ENCODE measurements around the gene SEC14L3.
"Not testable (repeated sequence)": the region's sequence is repeated elsewhere in the genome, so short reads cannot be mapped to it uniquely, and the experiment has no call there.

SEC14L3 gene

GRCh38 chr22:30485362-30485988, 13.7 kb upstream of the SEC14L3 start:
- peak; percentile 91 for DNase-seq

DNA sequence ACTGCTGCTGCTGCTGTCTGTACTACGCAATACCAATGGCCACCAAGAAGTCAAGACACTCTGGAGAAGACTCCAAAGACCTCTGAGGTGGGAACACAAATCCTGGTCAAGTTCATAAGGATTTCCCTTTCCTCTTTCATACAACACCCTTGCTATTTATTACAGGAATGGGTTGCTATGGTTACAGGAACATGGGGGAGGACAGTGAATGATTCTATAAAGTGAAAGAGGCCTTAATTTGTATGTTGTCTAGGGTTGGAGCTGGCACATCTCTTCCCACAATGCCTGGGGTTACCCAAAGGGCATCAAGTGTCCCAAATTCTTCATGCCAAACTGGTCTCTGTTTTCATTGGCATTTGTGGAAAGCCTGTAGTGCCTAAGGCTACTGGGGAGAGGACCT, 11.4 kb upstream of the SEC14L3 start:
- no peak for DNase-seq

- DNase-seq: no peak
Measured at GRCh38 chr22:30481711-30482110, 9.9 kb upstream of the SEC14L3 start.

GRCh38 chr22:30479981-30480380, 8.2 kb upstream of the SEC14L3 start:
- DNase-seq: no peak

GRCh38 chr22:30474683-30475424, 3.0 kb upstream of the SEC14L3 start:
- DNase-seq: no peak

DNA sequence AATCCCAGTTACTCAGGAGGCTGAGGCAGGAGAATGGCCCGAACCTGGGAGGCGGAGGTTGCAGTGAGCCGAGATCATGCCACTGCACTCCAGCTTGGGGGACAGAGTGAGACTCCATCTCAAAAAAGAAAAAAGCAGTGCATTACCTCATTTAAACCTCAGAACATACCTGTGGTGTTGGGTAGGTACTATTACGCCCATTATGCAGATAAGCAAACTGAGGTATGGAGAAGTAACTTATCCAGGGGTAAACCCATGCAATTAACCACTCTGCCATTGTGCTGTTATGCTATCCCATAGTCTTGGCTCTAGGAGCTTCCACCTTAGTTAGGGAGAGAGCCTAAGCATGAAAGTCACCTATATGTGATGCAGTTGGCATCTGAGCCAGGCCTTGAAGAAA, 2.3 kb upstream of the SEC14L3 start:
- no peak for DNase-seq

- DNase-seq: no peak
Measured at GRCh38 chr22:30472994-30473720, 1.3 kb upstream of the SEC14L3 start.

- no peak for DNase-seq
Measured at GRCh38 chr22:30470655-30471054, 1.2 kb downstream of the SEC14L3 start.

GRCh38 chr22:30469165-30469564, 2.7 kb downstream of the SEC14L3 start:
- DNase-seq: no peak

DNA sequence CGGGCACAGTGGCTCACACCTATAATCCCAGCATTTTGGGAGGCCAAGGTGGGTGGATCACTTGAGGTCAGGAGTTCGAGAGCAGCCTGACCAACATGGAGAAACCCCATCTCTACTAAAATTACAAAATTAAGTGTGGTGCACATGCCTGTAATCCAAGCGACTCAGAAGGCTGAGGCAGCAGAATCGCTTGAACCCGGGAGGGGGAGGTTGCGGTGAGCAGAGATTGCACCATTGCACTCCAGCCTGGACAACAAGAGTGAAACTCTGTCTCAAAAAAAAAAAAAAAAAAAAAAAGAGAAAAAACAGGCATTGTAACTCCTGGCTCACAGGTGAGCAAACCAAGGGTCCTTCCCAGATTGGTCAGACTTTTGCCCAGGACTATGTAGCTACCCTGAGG, 11.3 kb downstream of the SEC14L3 start:
- not testable (repeated sequence) for DNase-seq

GRCh38 chr22:30460147-30460546, 11.7 kb downstream of the SEC14L3 start:
- DNase-seq: no peak

- DNase-seq: no peak
Measured at GRCh38 chr22:30459181-30460052, 12.4 kb downstream of the SEC14L3 start.

DNA sequence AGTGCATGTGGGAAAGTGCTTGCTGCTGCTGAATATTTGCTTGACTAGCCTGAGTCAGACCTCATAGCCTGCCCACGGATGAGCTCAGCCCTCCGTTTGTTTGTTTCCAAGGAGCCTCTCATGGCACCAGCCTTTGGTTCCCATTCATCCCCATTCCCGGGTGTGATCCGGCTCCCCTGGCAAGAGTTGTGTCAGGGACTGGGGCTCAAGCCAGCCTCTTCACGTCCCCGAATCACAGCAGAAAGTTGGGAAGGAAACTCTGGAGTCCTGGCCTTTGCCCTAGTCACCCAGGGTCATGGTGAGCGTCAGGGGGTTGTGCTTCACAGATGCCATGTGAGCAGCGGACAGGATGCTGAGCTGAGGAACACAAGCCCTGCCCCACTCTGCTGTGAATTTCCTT, 13.8 kb downstream of the SEC14L3 start:
- no peak for DNase-seq

- no peak for DNase-seq
Measured at GRCh38 chr22:30455075-30455840, 16.6 kb downstream of the SEC14L3 start.

GRCh38 chr22:30453731-30454510, 17.9 kb downstream of the SEC14L3 start:
- peak; percentile 61 for DNase-seq

- no peak for DNase-seq
Measured at GRCh38 chr22:30452861-30453260, 19.0 kb downstream of the SEC14L3 start.

DNA sequence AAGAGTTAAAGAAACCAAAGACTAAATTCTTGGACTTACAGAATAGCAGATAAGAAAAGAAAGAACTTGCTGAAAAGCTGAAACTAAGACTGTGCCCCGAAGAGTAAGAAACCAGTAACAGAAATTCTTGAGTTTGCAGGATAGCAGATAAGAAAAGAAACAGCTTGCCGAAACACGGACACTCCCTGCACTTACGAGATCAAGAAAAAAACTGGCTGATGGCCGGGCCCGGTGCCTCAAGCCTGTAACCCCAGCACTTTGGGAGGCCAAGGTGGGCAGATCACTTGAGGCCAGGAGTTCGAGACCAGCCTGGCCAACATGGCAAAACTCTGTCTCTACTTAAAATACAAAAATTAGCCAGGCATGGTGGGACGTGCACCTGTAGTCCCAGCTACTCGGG, 20.3 kb downstream of the SEC14L3 start:
- not testable (repeated sequence) for DNase-seq

GRCh38 chr22:30447656-30448055, 24.2 kb downstream of the SEC14L3 start:
- no peak for DNase-seq

- DNase-seq: no peak
Measured at GRCh38 chr22:30445438-30446145, 26.2 kb downstream of the SEC14L3 start.

DNA sequence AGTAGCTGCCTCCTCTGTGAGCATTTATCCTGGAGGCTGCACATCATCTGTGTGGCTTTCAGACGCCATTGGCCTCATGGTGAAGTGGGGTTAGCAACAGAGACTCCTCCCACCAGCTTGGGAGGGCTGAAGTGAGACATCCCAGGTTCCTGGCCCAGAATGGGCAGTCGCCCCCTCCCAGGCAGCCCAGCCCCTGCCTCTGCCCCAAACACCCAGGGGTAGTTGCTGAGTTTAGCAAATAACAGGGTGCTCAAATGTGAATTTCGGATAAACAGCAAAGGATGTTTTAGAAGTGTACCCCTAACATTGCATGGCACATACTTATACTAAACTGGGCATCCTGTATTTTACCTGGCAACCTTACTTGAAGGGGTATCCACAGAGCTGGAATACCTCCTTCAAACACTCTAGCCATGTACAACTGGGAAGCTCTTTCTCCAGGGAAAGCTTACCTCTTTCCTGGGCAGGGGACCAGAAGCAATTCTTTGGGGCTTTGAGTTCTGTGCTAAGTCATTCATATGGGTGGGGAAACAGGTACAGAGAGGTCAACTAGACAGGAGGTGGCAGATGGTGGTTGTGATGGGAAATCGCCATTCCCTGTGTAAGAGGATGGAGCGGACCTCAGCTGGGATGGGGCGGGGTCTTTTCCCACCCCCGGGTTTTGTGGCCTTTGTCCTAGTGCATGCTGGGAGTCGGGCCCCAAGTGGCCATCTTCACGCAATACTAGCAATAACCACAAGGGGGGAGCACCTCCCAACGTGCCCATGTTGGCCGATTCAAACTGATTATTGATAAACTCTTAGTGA, 27.0 kb downstream of the SEC14L3 start:
- peak; percentile 81 for DNase-seq
